DOHH2 (cell line): Measurements from ENCODE around the gene C10orf62.

Experiments
- H3F3A ChIP-seq: fragments of 200-600 bp; sonication (generic), shearing (Covaris generic); 2 replicates; pipeline ENCODE4 v1.6.0; 2016; ENCODE audit warnings: antibody characterized with exemption, mild to moderate bottlenecking; ENCODE audit not compliant: control insufficient read depth, insufficient read depth
- H3K27ac ChIP-seq: fragments of 200-600 bp; sonication (generic); 2 replicates; pipeline ENCODE4 v1.5.1; 2014; ENCODE audit warnings: low read depth, mild to moderate bottlenecking, low read length, moderate library complexity
- H3K27me3 ChIP-seq: fragments of 200-600 bp; sonication (generic); 2 replicates; pipeline ENCODE4 v1.6.1; 2014; ENCODE audit warnings: mild to moderate bottlenecking, low read length, mixed read lengths; ENCODE audit not compliant: control insufficient read depth
- H3K36me3 ChIP-seq: fragments of 200-600 bp; sonication (generic); 2 replicates; pipeline ENCODE4 v1.6.1; 2014; ENCODE audit warnings: mild to moderate bottlenecking, low read length, moderate library complexity, mixed read lengths; ENCODE audit not compliant: control insufficient read depth
- H3K4me1 ChIP-seq: fragments of 200-600 bp; sonication (generic); 2 replicates; pipeline ENCODE4 v1.6.1; 2014; ENCODE audit warnings: mild to moderate bottlenecking, low read length, mixed read lengths; ENCODE audit not compliant: control insufficient read depth
- H3K4me2 ChIP-seq: fragments of 200-600 bp; sonication (generic); 2 replicates; pipeline ENCODE4 v1.6.0; 2014; ENCODE audit warnings: mild to moderate bottlenecking, low read length, moderate library complexity
- H3K4me3 ChIP-seq: fragments of 200-600 bp; sonication (generic); 2 replicates; pipeline ENCODE4 v1.5.1; 2014; ENCODE audit warnings: mild to moderate bottlenecking, low read length, mixed read lengths
- H3K79me2 ChIP-seq: fragments of 200-600 bp; sonication (generic); 2 replicates; pipeline ENCODE4 v1.6.1; 2014; ENCODE audit warnings: mild to moderate bottlenecking, low read length, mixed read lengths; ENCODE audit not compliant: control insufficient read depth
- H3K9me2 ChIP-seq: fragments of 200-600 bp; sonication (generic); replicated peaks from 2 replicates; pipeline ENCODE4 v1.6.1; 2014; ENCODE audit warnings: mild to moderate bottlenecking, low read length, mixed read lengths; ENCODE audit not compliant: control insufficient read depth
- H3K9me3 ChIP-seq: fragments of 200-600 bp; sonication (generic); 2 replicates; pipeline ENCODE4 v1.6.1; 2014; ENCODE audit warnings: antibody characterized with exemption, low read length, mixed read lengths; ENCODE audit not compliant: control insufficient read depth, insufficient read depth
- H4K20me1 ChIP-seq: fragments of 200-600 bp; sonication (generic); 2 replicates; pipeline ENCODE4 v1.6.0; 2014; ENCODE audit warnings: low read depth, mild to moderate bottlenecking, antibody characterized with exemption, low read length, moderate library complexity; ENCODE audit not compliant: control insufficient read depth, insufficient read depth
- EZH2phosphoT487 ChIP-seq: fragments of 200-600 bp; sonication (generic); IDR thresholded peaks from 2 replicates; pipeline ENCODE4 v1.6.1; 2017; ENCODE audit warnings: borderline replicate concordance, mild to moderate bottlenecking, antibody characterized with exemption, low read length, moderate library complexity, mixed read lengths
- TF ChIP-seq, protein P1 (sequence below): fragments of 200-600 bp; sonication (generic); IDR thresholded peaks from one replicate; pipeline ENCODE4 v1.5.1; 2014; ENCODE audit warnings: antibody characterized with exemption, mild to moderate bottlenecking, low read depth, low read length; ENCODE audit not compliant: poor library complexity, severe bottlenecking

Gene C10orf62

DNA sequence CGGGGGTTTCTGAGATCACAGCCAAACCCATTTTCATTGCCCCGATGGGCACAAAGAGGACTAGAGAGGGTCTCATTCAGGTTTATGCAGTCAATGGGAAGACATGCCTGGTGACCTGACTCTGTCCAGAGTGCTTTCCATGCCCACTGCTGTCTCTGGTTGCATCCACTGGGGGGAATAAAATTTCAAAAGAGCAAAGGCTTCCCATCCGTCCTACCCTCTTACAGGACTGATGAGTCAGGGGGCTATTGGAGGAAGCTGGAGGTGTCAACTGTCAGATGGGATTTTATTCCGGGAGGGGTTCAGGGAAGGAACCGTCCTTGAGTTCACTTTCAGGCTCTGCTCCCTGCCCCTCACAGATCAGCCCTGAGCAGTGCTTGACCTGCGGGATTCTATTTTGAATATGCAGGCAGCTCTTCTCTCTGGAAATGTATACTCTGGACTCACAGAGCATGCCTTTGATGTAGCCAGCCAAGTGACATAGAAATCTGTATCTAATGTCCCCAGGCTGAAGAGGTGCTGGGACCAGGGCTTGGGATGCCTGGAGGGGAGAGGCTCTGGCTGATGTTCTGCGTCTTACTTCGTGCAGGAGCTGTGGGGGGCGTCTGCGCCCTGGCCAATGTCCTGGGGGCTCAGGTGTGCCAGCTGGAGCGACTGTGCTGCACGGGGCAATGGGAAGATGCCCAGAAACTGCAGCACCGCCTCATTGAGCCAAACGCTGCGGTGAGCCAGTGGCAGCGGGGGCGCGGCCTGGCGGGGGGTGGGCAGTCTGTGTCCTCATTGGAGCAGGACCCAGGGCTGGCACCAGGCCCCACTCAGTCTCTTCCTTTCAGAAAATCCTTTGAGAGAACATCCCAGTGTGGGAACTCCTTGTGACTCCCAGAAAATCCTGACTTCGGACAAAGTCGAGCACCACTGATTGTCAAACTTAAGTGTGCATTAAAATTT is 12.0 kb downstream of the C10orf62 start:
- TF ChIP-seq, protein P1, sequence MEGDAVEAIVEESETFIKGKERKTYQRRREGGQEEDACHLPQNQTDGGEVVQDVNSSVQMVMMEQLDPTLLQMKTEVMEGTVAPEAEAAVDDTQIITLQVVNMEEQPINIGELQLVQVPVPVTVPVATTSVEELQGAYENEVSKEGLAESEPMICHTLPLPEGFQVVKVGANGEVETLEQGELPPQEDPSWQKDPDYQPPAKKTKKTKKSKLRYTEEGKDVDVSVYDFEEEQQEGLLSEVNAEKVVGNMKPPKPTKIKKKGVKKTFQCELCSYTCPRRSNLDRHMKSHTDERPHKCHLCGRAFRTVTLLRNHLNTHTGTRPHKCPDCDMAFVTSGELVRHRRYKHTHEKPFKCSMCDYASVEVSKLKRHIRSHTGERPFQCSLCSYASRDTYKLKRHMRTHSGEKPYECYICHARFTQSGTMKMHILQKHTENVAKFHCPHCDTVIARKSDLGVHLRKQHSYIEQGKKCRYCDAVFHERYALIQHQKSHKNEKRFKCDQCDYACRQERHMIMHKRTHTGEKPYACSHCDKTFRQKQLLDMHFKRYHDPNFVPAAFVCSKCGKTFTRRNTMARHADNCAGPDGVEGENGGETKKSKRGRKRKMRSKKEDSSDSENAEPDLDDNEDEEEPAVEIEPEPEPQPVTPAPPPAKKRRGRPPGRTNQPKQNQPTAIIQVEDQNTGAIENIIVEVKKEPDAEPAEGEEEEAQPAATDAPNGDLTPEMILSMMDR = no peak
- no peak for TF ChIP-seq EZH2phosphoT487
- H3K79me2 ChIP-seq = no peaks in the 10 kb centered on the region
- H3K27me3 ChIP-seq = no peaks in the 10 kb centered on the region
- H3F3A ChIP-seq = no peaks in the 10 kb centered on the region
- H3K27ac ChIP-seq = no peak overlapping the region
- no peak overlapping the region for H3K4me2 ChIP-seq
- H4K20me1 ChIP-seq = no peaks in the 10 kb centered on the region
- no peaks in the 10 kb centered on the region for H3K9me2 ChIP-seq
- H3K9me3 ChIP-seq = no peaks in the 10 kb centered on the region
- H3K4me1 ChIP-seq = no peaks in the 10 kb centered on the region
- no peaks in the 10 kb centered on the region for H3K36me3 ChIP-seq
- H3K4me3 ChIP-seq = no peak overlapping the region

DNA sequence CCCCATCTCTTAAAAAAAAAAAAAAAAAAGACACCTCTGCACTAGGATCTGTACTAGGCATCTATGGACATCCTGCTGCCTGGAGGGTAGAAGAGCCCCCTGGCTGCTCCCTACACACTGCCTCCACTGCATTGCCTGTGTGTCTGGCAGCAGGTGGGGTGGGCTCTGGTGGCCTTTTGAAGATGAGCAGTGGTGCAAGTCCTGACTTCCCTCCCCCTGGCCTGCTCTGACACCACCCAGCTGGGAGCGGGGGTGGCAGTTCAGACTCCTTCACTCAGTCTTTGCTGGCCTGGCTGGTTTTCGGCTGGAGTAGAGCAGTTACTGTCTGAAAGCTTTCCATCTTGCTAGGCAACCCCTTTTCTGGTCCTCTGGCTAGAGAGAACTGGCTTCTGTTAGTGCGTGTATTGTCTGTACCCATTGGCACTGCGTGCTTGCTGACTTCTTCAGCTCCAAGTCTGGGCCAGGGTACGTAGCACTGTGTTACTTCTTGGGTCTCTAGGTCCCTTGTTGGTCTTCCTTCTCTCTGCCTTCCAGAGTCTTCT is 17.6 kb downstream of the C10orf62 start:
- H3K9me2 ChIP-seq = no peaks in the 10 kb centered on the region
- no peaks in the 10 kb centered on the region for H3K36me3 ChIP-seq

GRCh38 chr10:97608991-97609561 is 19.6 kb downstream of the C10orf62 start:
- Histone ChIP-seq H3K4me1 (no peaks in the 10 kb centered on the region), H3K4me2 (no peak overlapping the region), H3K27me3 (no peaks in the 10 kb centered on the region), H3F3A (no peaks in the 10 kb centered on the region), H3K4me3 (no peak overlapping the region), H4K20me1 (no peaks in the 10 kb centered on the region), H3K9me2 (no peaks in the 10 kb centered on the region), H3K27ac (no peak overlapping the region), H3K36me3 (no peaks in the 10 kb centered on the region), H3K79me2 (no peaks in the 10 kb centered on the region), H3K9me3 (no peaks in the 10 kb centered on the region)
- TF ChIP-seq EZH2phosphoT487 = no peak
- TF ChIP-seq, protein P1 = no peak

More for the DNA sequence above, 17.6 kb downstream of the C10orf62 start:
- no peak overlapping the region for H3K4me3 ChIP-seq
- no peak overlapping the region for H3K4me2 ChIP-seq
- no peaks in the 10 kb centered on the region for H3K79me2 ChIP-seq
- H3K27me3 ChIP-seq = no peaks in the 10 kb centered on the region
- H3K4me1 ChIP-seq = no peaks in the 10 kb centered on the region
- TF ChIP-seq, protein P1 = no peak
- TF ChIP-seq EZH2phosphoT487 = no peak
- no peak overlapping the region for H3K27ac ChIP-seq
- H4K20me1 ChIP-seq = no peaks in the 10 kb centered on the region
- no peaks in the 10 kb centered on the region for H3K9me3 ChIP-seq
- H3F3A ChIP-seq = no peaks in the 10 kb centered on the region
